Head of caudate nucleus (tissue), 42 donors: ENCODE measurements around the gene DNAJC27.
A peak's percentile ranks its signal among the peaks of the same experiment; 100 is the strongest.
"Not testable (repeated sequence)": the region's sequence is repeated elsewhere in the genome, so short reads cannot be mapped to it uniquely, and the experiment has no call there.

Experiments
- DNase-seq, 42 donors: peaks; one replicate each; pipeline versions ENCODE4 v3.0.0 to v3.0.0-alpha.2; 2020 to 2021; ENCODE audit warnings: mixed read lengths in 7 of 42
- intact Hi-C: fragments of 100-400 bp; cut with DNase I; formaldehyde crosslinking; loops from one replicate; pipeline ENCODE4 v1.15.0; 2022

The DNAJC27 gene

DNA sequence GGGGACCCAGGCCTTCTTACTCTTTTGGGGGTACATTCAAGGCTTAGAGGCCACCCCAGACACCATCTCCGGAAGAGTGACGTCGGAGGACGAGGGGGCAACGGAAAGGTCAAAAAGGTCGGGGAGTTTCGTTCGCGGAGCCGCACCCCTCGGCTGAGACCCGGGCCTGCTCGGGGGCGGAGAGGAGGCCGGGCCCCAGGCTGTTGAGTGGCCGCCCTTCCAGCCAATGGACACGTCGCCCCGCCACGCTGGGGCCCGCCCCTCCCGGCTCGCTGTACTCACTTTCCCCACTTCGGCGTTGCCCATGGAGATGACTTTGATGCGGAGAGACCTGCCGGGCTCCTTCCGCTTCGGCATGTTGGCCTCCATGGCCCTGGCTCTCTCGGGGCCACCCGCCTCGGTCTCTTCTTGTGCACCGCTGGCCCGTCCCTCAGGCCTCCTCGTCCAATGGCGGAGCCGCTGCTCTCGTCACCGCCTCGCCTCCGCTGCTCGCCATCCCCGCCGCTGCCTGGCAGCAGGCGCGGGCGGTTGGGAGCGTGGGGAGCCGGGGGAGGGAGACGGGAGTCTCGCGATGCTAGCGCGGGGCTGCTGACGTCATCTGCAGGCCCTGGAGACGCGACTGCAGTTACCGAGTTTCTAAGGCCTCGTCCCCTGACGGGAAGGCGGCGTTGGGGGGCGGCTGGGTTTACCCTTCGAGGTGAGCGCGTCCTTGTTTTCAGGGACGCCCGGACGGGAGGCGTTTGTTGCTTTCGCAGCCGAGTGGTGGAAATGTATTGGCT, at the start of gene DNAJC27:
TSS of gene DNAJC27 (minus strand) at position 420 of the 779 bp plus-strand sequence. CDS start at position 369, 51 bp downstream.
- intact Hi-C loops, result loop anchor here (2.0 to 10.0 kb wide), 4 partner anchors 71 to 223 kb away; partner anchors contain the start of gene EFR3B

DNA sequence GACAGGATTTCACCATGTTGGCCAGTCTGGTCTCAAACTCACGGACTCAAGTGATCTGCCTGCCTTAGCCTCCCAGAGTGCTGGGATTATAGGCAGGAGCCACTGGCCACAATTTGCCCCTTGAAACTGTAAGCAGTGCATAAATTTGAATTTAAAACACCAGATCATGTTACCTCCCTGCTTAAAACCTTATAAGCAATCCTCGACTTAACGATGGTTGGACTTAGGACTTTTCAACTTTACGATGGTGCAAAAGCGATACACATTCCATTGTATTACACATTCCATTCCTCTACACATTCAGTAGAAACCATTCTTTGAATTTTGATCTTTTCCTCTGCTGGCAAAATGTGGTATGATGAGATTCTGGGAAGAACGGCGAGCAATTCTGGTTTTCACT, 46.9 kb upstream of the DNAJC27 start:
- intact Hi-C loops, result no loop called here
- no peak for DNase-seq

More for the DNA sequence above, at the start of gene DNAJC27:
- peak; percentile 95 to 100 (median 99) for DNase-seq

DNA sequence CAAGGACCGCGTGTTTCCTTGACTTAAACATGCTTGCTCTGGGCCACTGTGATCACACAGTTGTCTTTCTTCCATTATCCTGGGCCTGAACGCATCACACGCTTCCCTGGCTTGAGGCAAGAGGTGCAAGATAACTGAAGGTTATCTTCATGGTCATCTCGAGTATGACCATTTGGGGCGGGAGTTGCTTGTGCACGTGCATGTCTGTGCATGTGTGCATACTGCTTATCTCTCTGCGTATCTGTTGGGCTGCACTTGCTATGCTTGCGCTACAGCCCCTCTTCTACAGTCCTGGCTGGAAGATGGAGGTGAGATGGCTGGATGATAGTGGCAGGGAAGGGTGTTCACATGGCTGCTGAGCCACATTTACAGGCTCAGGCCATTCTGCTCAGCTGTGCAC, 42.9 kb upstream of the DNAJC27 start:
- intact Hi-C loops, result no loop called here
- DNase-seq, result no peak

DNA sequence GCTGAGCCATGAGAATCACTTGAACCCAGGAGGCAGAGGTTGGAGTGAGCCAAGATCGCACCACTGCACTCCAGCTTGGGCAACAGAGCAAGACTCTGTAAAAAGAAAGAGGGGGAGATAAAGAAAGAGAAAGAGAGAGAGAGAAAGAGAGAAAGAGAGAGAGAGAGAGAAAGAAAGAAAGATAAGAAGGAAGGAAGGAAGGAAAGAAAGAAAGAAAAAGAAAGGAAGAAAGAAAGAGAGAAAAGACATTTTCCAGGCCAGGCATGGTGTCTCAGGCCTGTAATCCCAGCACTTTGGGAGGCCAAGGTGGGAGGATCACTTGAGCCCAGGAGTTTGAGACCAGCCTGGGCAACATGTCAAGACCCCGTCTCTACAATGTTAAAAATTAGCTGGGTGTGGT, 39.6 kb upstream of the DNAJC27 start:
- DNase-seq, intact Hi-C loops: not testable (repeated sequence)

DNA sequence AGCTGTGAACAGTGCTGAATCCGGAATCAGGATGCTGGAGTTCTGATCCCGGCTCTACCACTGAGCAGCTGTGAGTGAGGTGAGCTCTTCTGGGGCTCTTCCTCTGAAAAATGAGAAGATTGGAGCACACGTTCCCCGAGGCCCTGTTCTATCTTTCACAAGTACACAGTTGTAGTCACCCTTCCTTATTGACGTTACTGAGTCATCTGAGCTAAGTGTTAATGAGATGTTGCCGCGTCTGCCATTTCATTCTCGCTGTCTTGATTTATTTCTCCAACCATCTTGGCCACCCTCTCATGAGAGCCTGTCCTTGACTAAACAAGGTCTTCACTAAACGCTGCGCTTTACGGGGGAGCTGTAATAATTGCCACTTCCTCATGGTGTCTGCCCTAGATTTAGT, 38.2 kb upstream of the DNAJC27 start:
- no peak for DNase-seq
- intact Hi-C loops, result no loop called here

DNA sequence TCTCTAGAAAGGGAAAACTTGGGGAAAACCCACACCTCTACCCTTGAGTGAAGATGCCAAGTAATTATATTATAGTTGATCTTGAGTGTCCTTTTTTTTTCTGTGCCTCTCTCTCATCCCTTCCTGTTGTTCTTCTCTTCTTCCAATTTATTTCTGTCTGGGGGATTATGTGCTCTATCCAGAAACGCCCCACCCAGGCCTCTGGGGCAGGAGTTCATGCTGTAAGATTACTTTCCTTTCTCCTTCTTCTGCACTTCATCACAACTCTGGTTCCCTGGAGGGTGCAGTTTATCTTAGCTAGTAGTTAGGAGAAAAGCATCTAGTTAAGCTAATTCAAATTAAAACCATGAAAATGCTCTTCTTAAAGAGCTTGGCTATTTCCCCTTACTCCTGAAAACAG, 30.3 kb upstream of the DNAJC27 start:
- intact Hi-C loops, result no loop called here
- DNase-seq, result no peak

DNA sequence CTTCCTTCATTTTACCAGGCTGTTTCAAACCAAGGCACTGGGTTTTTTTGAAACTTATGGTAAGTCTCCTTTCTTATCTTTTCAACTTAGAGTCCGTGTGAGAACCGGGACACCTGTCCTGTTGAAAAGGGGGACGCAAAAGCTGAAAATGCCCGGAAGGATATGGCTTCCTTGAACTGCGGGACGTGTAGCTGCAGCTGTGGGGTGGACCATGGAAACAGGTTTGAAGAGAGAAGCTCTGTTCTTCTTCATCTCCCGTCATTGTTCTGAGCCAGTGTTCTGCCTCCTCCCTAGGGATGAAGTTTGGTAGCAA, 29.5 kb upstream of the DNAJC27 start:
- no peak for DNase-seq
- intact Hi-C loops, result no loop called here

DNA sequence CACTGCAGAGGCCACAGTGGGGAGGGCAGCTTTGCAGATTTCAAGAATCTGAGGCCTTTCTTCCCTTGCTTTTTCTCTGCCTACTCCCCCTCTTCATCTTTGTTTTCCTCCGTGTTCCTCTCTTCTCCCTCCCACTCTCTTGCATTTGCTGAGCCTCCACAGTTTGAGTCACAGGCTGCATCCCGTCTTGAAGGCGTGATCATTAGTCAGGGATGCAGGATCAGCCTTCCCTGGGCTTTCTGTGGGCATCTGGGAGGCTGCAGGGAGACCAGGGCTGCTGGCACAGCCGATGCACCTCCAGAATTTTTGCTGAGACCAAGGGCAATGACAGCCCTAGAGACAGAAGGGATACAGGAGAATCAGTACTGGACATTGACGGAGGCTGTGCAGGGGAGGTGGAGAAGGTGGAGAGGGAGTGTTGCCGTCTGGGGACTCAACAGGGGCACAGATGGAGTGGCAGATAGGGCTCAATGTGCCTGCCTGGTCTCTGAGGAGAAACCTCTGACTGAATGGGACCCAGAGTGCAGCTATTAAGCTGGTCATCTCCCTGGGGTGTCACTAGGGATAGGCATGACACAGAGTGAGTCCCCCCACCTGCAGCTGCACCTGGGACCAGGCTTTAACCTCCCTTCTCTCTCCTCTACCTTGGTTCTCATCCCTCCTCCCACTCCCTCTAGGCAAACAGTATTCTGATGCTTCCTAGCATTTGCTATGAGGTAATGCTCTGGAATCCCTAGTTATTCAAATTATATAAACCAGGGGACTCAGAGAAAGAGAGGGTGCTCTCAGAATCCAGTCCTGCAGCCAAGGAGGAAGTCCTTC, 29.0 kb upstream of the DNAJC27 start:
- DNase-seq, result peak in 40 of 42 donors; percentile 17 to 86 (median 60)
- intact Hi-C loops, result no loop called here

DNA sequence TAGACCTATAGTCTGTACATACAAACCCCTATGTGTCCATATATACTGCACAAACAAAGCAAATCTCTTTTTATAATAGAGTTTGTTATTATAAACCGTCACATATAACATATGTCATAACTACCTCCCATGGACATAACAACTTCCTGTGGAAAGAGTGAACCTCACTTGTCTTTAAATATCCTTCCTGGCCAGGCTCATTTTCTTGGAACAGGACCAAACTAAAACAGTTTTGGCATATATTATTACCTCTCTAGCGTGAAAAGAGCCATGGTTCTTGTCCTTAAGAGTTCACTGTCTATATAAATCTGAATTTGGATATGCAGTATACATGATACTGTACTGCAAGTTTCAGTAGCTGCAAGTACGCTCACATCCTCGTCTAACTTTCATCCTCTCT, 28.3 kb upstream of the DNAJC27 start:
- DNase-seq, result no peak
- intact Hi-C loops, result no loop called here

DNA sequence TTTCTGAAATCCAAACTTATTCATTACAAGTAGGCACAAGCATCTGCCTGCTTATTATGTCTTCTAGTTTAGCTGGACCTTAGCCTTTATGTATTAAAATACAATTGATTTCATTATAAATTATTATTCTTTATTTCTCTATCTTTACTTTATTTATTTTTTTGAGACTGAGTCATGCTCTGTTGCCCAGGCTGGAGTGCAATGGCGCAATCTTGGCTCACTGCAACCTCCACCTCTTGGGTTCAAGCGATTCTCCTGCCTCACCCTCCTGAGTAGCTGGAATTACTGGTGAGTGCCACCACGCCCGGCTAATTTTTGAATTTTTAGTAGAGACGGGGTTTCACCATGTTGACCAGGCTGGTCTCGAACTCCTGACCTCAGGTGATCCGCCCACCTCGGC, 27.3 kb upstream of the DNAJC27 start:
- DNase-seq, intact Hi-C loops: not testable (repeated sequence)

DNA sequence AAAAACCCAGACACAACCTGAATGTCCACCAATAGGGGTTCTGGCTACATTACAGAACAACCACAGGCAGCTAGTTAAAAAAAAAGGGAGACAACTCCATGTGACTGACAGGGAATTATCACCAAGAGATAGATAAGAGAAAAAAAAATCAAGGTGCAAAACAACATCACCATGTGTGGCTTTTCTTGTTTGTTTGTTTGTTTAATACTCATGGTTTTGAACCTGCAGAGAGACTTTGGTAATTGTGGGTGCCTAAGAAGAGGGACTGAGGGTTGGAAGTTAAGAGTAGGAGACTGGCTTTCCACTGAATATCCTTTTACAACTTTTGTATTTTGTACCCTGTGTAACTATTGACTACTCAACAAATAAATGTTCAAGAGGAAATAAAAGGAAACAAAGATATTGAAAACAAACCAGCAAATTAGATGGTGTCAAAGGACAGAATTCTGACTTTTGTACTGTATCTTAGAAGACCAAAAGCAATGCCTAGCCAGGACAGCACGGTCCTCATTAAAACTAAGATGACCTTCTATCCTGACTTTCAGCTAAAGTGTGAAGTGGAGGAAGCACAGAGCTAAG, 22.5 kb upstream of the DNAJC27 start:
- intact Hi-C loops, result no loop called here
- no peak for DNase-seq

DNA sequence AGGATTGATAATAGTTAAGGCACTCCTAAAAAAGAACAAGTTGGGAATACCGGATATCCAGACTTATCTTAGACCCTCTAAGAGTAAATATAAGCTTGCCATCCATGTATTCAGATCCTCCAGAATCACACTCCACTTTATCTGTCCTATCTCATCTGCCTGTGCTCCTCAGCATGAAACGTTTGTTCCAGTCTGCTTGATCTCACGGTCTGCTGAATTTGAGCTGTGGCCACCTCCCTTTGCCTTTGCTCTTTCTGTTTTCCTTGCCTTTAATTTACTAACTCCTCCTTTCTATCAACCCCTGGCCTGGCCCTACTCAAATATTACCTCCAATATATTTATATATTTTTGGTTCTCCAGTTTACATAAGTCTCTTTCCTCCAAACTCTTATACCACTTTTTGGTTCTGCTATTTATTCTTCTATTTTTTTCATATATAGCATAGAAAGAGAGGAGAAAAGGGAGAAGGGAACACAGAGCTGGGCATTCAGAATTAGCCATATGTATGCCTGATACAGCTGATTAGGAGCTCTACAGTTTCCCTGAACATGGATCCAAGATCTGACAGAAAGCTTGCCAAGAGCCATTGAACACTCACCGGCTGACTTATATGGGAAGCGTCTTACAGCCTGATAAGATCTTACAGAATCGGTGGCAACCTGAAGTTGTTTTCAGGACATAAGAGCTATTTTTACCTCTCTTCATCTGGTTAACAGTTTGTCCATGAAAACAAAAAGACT, 21.8 kb upstream of the DNAJC27 start:
- intact Hi-C loops, result no loop called here
- no peak for DNase-seq

DNA sequence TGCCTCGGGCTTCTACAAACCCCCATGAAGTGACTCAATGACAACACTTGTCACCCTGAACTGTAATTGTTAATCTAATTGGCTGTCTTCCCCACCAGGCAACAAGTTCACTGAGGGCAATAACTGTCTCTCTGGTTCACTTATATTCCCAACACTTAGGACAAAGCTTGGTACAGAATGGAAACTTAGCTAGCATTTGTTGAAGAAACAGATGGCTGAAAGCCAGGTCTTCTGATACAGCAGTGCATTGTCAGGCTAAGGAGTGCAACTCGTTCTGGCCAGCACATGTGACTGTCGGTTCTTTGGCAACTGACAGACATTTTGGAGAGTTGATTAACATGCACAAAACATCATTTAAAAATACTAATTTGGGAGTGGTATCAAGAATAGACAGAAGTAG, 14.6 kb upstream of the DNAJC27 start:
- intact Hi-C loops, result loop anchor here (2.0 kb wide), 1 partner anchor 50 kb away; no protein-coding TSS in a partner anchor
- DNase-seq, result peak in 40 of 42 donors; percentile 18 to 88 (median 68)

DNA sequence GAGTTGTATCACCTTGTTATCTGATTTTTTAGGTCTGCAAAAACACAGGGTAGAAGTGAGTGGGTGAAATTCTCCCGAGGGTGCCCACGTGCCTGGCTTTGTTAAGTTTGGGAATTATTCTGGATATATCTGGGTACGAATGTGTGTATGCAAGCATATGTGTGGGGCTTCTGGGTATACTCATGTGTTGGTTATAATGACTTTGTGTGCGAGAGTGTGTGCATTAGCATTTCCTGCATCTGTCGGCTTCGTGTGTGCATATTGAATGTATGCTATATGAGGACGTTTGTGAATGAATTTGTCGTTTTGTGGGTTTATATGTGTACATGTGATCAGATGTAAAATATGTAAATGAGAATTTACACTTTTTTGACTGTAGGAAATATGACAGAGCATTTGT, 13.8 kb upstream of the DNAJC27 start:
- intact Hi-C loops, result no loop called here
- DNase-seq, result peak in 24 of 42 donors; percentile 13 to 63 (median 34)

DNA sequence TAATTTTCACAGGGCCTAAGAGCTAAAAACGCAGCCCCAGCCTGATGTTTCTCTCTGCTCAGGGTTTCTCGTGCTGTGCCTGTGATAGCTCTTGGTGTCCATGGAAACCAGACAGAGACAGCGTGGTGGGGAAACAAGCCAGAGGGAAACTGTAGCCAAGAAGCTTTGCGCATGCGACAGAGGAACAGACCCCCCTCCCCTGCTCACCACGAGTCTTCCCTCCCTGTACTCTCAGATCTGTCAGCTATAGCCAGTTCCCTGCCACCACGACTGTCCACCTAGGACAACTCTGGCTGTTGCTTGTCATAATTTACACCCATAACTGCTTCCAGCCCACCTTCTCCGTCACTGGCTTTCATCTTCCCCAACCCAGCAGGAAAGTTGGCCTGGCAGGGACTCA, 13.2 kb upstream of the DNAJC27 start:
- intact Hi-C loops, result no loop called here
- peak in 41 of 42 donors; percentile 43 to 87 (median 69) for DNase-seq

DNA sequence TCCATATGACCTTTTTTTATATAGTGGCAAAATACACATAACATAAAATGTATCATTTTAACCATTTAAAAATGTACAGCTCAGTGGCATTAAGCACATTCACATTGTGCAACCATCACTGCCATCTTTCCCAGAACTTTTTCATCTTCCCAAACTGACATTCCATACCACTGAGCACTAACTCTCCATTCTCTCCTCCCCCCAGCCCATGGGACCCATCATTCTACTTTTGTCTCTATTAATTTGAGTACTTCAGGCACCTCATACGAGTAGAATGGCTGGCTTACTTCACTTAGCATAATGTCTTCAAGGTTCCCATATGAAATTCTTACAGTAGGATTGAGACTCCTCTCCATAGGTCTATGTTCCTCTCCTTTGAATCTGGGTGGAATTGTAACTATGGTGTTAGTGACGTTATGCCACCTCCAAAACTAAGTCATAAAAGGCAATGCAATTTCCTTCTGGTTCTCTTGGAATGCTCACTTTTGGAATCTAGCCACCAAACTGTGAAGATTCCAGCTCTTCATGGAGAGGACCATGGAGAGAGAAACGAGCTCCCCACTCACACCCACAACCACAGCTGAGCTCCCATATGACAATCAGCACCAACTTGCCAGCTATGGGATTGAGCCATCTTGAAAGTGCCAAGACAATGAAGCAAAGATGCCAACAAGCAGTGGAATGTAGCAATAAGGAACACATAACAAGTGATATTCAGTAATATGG, 9.8 kb upstream of the DNAJC27 start:
- intact Hi-C loops, result no loop called here
- DNase-seq, result no peak

DNA sequence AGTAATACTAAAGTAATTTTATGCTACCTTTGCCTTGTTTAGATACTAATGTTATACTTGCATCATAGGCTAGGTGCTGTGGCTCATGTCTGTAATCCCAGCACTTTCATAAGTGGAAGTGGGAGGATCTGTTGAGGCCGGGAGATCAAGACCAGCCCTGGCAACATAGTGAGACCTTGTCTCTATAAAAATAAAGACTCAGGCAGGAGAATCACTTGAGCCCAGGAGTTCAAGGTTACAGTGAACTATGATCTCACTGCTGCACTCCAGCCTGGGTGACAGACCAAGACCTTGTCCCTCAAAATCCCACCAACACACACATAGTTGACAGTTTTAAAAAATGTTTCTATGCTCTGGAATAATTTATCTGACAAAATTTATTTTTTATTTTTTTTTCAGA, 6.9 kb upstream of the DNAJC27 start:
- intact Hi-C loops, result loop anchor here (10.0 kb wide), 1 partner anchor 216 kb away; no protein-coding TSS in a partner anchor
- no peak for DNase-seq

DNA sequence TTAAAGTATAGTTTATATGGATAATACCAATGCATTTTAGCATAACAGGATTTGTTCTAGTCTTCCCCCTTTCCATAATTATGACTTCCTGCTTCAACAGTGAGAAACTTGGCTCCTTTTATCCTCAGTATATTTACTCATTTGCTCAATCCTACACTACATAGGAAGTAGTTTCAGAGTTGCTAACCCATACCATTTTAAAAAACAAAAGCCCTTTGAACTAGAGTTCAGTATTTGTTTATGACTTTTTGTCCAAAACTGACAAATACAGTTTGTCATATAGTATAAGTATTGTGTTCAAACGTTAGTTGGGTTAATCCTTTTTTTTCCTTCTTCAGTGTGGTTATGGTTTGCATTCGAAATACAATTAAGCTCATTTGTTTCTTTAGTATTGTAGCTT, 5.9 kb upstream of the DNAJC27 start:
- intact Hi-C loops, result loop anchor here (10.0 kb wide), 1 partner anchor 217 kb away; no protein-coding TSS in a partner anchor
- no peak for DNase-seq
